Mammary epithelial cell (primary cell): ENCODE measurements around the gene TNFRSF18.

ENCODE experiments used
- CTCF ChIP-seq, 2 donors: IDR thresholded peaks in 1 of 2; conservative IDR thresholded peaks in 1 of 2; 2 replicates each; pipeline ENCODE4 v1.5.1; 2011 to 2012; ENCODE audit warnings: inconsistent platforms in 2 of 2, low read length in 2 of 2, mild to moderate bottlenecking in 2 of 2, control low read depth in 1 of 2, low read depth in 1 of 2; ENCODE audit not compliant: insufficient read depth in 1 of 2; ENCODE audit errors: extremely low read depth in 1 of 2
- EZH2 ChIP-seq: IDR thresholded peaks from 2 replicates; pipeline ENCODE4 v1.6.1; 2012; ENCODE audit warnings: low read length, inconsistent platforms, borderline replicate concordance

DNA sequence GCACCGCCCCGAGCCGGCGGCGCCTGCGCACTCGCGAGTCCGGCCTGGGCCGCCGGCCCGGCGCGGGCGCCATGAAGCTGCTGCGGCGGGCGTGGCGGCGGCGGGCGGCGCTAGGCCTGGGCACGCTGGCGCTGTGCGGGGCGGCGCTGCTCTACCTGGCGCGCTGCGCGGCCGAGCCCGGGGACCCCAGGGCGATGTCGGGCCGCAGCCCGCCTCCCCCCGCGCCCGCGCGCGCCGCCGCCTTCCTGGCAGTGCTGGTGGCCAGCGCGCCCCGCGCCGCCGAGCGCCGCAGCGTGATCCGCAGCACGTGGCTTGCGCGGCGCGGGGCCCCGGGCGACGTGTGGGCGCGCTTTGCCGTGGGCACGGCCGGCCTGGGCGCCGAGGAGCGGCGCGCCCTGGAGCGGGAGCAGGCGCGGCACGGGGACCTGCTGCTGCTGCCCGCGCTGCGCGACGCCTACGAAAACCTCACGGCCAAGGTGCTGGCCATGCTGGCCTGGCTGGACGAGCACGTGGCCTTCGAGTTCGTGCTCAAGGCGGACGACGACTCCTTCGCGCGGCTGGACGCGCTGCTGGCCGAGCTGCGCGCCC, 25.9 kb upstream of the TNFRSF18 start, which contains the start of gene B3GALT6:
- TF ChIP-seq EZH2 (no peak), CTCF (conservative IDR thresholded peaks at IDR 0.05 in 1 of 2, IDR thresholded peaks at IDR 0.05 in 1 of 2; ENCODE audit: extremely low read depth in 1 of 2, insufficient read depth in 1 of 2, low read depth in 1 of 2, low read length in 2 of 2) (no peak)
